TTC549 (cell line): ENCODE data around the gene AXIN2.

Experiments
- FAIRE-seq: peaks from 2 replicates; lab custom pipeline; 2012; peaks lifted over from hg19 to GRCh38; lab: Jason Lieb, UNC

AXIN2 gene

DNA sequence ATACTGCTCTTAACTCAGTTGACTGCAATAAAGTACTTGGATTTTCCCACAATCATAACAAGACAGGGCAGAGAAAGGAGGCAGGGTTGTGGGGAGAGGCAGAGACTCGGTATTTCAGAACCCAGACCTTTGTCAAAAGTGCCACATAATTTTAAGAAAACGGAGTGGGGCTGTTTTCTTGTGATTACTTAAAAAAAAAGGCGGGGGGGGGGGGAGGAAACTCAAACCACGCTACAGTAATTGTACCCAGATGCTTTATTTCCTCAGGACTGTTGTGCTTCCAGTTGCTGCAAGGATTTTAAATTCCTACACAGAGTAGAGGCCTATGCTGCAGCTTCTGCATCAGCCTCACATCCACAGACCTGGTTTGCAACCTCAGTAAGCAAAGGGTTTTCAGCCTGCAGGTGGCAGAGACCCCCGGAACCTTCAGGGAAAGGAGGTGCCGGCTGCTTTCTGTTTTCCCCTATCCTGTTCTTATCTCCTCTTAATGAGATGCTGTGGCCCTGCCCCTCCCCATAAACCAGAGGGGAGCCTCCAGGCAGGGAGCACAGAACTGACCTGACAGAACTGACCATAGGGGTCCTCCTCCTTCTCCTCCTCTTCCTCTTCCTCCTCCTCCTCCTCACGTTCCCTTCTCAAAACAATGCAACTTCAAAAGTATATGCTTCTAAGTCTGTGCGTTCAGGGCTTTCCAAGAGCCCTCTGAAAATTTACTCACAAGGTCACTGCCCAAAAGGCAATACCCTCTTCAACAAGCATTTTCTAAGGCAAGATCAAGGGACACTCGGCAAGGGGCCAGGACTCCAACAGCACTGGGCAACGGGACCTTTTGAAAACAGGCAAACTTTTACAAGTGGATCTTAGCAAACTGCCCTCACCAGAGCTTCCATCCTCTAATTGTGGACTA is 7.5 kb downstream of the AXIN2 start:
- FAIRE-seq = no peak

DNA sequence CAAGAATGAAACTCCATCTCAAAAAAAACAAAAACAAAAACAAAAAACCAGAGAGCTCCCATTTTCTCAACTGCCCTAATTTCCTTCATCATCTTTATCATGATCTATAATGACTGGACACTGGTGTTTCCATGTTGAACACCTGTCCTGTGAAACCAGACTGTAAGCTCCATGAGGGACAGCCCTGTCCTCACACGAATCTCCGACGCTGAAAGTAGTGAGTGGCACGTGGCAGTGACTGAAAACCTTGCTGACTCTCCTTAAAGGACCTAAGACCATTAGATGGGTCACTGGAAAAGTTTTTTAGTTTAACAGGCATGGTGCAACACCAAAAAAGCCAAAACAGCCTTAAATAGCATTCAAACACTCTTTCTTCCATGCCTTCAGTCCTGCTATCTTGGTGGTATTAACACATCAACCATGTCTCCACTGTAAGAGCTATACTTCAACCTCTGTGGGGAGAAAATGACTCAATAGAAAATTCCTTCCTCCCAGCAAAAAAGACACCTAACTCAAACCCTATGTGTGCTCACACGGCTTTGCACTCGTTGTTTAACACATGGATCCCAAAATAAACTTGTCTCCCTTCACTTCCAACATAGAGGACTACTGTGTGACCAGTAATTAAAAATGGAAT is 8.3 kb downstream of the AXIN2 start:
- no peak for FAIRE-seq

DNA sequence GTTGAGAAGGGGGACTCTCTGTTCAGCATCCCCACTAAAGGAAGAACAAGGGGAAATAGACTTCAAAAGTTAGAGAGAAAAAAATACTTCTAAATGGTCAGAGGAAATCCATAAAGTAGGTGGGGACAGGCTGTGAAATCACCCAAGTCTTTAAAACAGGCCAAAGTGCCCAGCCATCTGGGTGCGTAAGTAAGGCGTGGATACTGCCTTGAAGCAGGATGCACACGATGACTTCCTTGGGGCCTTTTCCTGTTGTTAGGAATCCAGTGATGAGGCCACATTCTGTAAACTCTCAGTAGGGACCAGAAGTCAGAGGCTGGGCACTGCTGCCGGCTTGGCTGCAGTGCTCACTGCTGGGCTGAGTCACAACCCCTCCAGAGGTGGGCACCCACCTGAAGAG is 9.2 kb downstream of the AXIN2 start:
- no peak for FAIRE-seq

DNA sequence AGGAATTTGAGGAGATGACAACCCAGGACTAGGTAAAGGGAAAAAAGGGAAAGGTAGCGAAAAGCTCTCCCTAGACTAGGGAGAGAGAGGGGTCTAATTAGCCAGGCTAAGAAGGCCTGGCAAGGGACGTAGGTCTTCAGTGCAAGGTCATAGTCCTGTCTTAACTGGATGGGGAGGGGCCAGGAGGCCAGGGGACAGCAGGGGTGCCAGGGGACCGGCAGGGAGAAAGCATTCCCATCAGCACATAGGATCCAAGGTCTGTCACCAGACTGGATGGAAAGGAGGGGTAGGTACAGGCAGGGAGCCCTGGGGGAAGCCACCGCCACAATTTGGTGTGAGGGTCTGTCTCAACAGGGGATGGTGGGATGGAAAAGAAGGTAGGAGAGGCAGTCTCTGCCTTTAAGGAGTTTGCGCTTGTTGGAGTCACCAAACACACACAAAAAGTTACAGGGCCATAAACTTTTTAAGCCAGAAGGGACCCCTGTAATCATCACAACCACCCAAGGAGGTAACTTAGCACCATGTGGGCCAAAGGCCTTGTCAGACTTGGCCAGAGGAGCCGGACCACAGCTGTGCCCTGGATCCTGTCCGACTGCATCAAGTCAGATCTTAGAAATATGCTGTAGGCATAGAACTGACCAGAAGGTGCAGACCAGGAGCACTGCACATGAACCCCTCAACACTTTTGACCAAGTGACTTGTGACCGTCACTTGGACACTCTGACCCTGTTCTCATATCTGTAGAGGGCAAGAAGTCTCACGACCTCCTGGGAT is 10.0 kb downstream of the AXIN2 start:
- no peak for FAIRE-seq

DNA sequence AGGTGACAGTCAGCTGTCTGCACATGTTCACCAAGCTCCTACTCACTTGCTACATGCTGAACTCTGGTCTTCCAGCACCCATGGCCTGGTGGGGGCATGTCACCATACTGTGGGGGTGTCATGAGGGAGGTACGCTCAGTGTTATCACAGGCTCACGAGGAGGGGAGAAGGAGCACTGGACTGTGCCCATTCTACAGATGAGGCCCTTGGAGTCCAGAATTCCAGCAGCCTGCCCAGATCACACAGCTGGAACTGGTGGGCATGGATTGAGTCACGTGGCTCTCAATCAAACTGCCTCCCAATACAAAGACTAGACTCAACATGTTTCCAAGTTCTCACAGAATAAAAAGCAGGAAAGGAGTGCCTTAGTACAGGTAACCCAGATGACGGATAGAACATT is 10.7 kb downstream of the AXIN2 start:
- FAIRE-seq = no peak

DNA sequence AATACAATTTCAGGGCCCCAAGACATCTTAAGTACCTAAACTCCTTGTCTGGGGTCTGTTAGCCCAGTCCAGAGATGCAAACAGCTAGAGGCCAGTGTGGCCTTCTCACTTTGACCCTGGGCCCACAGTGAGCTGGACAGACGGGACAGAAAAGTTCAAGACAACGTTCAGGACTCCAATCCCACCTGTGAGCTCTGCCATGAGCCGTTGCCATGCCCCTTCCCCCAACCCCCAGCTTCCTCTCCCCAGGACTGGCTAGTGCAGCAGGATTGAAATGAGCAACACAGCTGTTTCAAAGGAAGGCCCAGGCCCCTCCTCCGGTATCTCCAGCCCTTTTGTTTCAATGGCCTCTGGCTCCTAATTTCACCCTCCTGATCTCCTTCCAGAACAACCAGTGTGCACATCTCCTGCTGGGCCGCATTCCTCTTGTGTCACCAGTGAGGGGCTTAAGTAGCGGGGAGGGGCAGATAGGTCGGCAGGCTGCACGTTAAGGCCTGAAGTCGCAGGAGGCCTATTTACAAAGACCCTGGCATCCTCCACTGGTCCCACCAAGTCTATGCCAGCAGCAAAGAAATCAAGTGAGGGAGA is 11.3 kb downstream of the AXIN2 start:
- no peak for FAIRE-seq

DNA sequence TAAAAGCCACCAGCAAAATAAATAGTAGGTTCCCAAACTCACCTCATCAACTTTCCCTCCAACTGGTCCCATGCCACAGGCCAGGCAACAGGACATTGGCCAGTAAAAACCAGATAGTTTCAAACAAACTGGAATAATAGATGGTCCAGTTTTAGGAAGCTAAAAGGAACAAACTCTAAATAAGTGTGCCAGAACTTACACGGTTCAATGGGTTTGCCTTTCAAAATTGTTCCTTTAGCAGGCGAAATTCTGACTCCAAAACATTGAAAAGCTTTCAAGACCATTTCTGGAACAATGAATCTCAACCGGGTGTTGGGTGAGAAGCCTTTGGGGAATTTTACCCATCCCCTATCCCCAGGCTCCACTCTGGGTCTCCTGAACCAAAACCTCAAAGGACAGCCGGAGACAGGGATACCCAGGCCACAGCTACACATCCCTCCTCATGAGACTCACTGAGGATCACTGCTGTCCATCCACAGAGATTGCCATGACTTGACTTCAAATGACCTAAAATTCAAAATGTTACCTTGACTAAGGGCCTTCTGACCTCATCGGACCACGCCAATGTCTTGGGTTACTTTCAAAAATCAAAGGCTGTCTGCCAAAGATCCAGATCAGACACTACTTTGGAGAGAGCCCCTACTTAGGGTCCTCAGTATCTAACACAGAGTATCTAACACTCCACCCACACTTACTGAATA is 13.0 kb downstream of the AXIN2 start:
- no peak for FAIRE-seq

DNA sequence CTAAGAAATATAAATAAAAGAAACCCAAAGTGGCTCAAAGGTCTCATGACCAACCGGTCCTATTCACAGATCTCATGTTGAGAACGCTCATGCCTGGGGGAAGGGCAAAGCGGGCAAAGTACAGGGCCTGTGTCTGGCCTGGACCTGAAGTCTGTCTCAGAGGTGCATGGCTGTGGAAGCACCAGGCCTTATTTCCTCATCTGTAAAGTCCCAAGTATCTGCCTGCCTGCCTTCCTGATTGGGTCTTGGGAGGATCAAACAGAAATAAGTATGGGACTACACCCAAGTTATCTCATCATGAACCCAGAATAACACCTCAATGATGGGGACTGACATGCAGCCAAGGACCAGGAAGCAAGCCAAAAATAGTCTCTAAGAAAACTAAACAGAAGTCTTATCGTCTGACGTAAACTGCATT is 14.2 kb downstream of the AXIN2 start:
- no peak for FAIRE-seq

DNA sequence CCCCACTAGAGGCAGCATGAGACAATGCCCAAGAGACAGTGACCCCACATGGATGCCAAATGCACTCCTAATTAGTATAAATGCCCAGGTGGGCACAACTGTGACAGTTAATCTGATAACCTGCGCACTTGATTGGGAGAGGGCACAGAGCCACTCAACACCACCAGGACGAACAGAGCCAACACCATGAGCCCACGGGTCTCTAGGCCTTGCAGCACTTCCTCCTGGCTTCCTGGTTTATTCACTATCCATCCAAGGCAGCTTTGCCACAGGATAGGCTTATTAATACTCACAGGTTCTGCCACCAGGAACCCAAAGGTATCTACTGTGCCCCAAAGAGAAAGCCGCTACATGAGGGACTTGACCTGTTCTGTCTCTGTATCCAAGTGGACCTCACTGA is 14.9 kb downstream of the AXIN2 start:
- FAIRE-seq = no peak

DNA sequence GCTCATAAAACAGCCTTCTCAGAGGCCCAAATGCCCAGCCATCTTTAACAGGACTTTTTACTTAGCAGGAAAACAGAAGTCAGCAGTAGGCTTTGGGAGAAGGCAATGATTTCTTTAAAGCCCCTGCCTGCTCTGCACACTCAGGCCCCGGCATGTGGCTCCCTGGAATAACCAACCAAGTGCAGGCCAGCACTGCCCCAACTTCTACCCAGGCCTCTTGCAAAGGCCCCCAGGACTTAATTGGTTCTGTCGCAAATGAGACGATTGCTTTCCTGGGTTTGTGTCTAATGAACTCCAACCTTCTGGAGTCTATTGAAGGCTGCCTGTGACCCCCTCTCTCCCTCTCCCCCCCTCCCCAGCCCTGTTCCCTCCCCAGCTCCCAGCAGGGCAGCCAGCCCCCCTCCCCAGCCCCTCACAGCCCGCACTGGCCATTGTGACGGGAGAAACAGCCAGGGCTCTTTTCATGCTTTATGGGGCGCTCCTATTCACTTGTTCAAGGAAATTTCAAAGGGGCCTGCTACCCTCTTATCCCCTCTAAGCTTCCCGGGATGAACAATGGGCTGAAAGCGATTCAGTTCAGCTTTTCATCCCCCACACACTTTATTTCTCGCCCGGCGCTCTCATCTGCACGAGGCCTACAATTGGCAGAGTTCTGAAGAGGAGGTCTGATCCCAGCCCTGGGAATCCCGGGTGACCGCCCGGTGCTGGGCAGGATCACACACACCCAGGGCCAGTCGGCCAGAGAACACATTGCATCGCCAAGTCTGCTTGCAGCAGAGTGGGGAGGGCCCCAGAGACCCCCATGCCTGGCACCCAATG is 15.5 kb downstream of the AXIN2 start:
- FAIRE-seq = no peak

DNA sequence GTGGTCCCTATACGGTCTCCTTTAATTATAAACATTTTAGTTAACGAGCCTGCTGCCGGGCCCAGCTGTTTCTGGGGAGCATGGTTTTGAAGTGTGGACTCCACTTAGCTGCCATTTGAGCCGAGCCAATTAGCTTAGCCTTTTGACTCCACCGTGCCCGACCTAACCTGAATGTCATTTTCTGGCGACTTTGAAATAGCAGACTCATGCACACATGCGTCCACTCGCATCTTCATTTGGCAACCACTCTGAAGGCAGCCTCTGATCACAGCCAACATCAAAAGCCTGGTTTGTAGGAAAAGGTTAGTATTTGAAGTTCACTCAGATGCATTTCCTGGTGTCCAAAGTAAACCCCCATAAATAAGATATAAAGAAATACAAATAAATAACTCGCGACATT is 16.8 kb downstream of the AXIN2 start:
- FAIRE-seq = no peak

DNA sequence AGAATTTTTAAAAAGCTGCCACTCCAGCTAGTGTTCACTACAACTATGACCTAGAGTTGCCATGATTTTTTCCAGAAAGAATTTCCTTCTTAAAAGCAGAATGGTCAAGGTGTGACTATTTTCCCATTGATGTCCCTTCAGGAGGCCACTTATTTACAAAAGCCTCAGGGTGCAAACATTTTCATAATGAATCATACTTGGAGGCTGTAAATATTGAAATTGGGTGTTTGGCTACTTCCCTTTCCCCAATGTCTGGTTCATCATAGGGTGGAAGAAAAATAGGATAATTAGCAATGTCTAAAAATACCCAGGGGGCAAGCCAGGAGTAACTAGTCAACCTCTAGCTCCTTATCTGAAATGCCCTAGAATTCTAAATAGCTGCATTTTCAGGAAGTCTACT is 18.8 kb downstream of the AXIN2 start:
- FAIRE-seq = no peak

DNA sequence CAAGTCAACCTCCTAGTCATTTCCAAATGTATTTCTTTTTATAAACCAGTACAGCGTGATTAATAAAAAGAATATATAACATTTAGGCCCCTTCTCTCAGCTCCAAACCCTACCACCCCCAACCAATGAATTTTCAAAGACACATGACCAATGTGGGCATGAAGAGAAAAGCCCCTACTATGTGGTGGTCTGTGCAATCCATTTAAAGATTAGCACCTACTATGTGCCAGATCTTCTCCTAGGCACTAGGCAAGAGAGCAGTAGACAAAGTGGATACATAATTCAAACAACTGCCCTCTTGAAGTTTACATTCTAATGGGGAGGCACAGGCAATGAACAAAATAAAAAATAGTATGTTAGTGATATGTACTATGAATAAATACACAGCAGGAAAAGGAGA is 19.4 kb downstream of the AXIN2 start:
- no peak for FAIRE-seq

DNA sequence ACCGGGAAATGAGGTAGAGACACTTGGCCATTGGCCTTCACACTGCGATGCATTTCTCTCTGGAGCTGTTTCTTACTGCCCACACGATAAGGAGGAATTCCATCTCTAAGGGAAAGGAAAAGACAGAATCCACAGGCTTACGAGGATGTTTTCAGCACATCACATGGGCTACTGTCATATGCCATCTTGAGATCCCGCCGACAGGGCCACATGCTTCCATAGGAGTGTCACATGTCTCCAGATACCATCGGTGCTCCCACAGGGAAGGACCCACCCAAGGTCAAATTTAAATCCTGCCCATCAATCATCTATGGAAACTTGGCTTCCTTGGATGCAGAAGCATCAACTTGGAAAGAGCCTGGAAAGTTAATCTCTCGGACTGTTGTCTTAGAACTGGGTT is 20.0 kb downstream of the AXIN2 start:
- no peak for FAIRE-seq

DNA sequence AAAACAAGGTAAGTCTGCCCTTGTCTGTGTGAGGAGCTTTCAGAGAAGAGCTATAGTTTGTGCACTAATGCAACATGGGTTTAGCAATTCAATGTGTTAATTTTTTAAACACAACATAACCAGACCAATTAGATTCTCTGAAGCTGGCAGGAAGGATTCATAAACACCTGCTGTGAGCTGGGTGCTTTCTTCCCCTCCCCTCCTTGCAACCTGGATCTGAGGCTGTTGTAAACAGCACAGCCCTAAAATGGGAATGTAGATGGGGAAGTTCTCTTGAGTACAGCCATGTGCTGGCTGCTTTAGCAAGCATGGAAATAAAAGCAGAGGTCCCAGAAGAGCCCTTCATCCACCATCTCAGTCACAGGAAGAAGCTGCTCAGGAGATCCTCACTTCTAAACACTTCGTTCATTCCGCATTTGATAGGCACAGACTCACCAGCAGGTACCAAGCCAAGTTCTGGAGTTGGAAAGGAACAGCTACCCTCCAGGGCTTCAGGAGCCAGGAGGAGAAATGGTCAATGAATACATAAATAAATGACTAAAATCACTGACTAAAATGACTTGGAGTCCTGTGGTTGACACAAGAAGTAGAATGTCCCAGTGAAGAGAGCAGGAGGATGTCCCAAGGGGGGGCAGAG is 21.7 kb downstream of the AXIN2 start:
- FAIRE-seq = no peak

DNA sequence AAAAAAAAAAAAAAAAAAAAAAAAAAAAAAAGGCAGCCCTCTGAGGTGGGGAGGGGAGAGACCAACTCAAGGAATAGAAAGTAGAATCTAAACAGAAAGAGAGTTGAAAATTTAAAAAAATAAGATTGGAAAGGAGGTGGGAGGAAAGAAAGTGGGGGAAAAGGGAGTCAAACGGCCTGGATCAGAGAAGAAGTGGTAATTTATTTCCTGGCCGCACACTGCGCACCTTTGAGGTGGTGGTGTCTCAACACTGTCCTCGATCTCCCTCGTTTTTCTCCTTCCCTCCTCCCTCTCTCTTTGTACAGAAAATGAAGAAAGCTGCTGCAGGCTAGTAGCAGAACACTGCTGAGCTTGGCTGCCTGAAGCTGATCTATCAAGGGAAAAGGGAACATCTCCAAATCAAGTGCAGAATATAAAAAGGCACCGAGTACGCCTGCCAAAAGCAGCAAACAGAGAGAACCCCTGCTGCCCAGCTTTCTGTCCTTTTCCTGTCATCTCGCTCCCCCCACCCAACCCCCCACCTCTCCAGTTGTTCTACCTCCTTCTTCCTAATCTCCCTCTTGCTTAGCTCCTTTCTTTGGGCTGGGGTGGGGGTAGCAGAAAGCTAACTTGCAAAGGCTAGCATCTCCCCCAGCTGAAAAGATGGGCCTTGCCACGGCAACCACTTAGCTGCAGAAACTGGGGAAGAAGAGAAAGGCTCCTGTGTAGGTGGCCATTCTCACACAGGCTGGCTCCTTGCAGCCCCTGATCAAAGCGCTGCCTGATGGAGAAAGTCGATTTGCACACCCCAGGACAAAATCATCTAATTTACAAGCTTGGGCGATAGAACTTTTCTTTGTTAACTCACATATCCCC is 22.5 kb downstream of the AXIN2 start:
- FAIRE-seq = no peak

DNA sequence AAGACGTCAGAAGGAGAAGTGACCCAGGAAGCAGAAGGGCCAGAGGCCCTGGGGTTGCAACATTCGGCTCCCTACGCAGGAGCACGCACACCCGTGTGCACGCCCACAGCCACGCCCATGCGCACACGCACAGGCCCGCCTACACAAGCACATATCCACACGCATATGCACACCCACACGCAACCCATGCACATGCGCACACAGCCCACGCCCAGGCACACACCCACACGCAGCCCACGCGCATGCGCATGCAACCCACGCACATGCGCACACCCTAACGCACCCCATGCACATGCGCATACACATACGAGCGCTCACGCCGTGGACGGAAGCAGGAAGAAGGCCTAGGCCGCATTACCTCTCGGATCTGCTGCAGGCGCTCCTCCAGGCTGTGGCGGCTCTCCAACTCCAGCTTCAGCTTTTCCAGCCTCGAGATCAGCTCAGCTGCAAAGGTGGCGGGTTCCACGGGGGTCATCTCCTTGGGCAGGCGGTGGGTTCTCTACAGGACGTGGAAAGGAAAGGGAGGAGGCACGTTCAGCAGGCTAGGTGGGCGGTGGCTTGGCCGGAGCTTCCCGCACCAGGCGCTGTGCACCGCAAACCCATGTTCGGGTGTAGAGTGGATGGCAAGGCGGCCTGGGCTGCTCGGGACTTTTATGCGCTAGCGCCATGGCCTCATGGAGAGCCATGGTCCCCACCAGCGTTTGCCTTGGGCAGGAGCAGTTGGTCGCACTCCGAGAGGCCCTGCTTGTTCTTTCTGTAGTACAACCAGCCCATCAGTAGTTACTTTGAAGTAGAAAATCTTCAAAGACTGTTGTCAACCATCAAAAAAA is 23.4 kb downstream of the AXIN2 start:
- FAIRE-seq = no peak

DNA sequence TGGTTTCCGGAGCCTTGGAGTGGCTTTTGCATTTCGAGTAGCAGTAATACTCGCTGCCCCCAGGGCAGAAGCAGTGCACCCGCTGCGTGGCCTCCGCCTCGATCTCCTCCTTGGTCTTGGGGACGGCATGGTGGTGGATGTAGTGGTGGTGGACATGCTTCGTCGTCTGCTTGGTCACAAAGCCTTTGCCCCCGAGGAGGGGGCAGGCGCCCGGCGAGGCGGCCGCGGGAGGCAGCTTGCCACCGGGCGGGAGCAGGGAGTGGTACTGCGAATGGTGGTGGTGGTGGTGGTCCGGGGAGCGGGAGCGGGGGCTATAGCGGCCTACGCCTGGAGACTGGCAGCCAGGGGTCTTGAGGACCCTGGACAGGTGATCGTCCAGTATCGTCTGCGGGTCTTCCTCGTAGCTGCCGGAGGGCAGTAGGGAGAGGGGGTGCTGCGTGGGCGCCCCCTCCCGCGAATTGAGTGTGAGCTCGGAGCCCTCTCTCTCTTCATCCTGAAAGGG is 24.1 kb downstream of the AXIN2 start:
- no peak for FAIRE-seq
